Vagina (tissue), 2 donors: Measurements from ENCODE around the gene SUPV3L1. TPM values are rescaled to one million over a fixed set of nuclear protein-coding genes. Genes with fewer than 3 reads are reported as not detected.

Experiments
- DNase-seq, 2 donors: peaks; one replicate each; pipeline ENCODE4 v3.0.0-alpha.2; 2017; ENCODE audit errors: extremely low spot score in 2 of 2
- H3K27ac ChIP-seq: fragments of 200-600 bp; sonication (generic); one replicate; pipeline ENCODE4 v1.5.1; 2019
- H3K27me3 ChIP-seq: fragments of 200-600 bp; sonication (generic); one replicate; pipeline ENCODE4 v1.5.1; 2019
- H3K36me3 ChIP-seq, 2 donors: fragments of 200-600 bp; sonication (generic); one replicate each; pipeline ENCODE4 v1.5.1; 2017 to 2019
- H3K4me1 ChIP-seq: fragments of 200-600 bp; sonication (generic); one replicate; pipeline ENCODE4 v1.5.1; 2019
- H3K4me3 ChIP-seq, 2 donors: fragments of 200-600 bp; sonication (generic); 1 replicate in 1 of 2; 2 replicates in 1 of 2; pipeline ENCODE4 v1.5.1; 2016 to 2019
- H3K9me3 ChIP-seq: fragments of 200-600 bp; sonication (generic); one replicate; pipeline ENCODE4 v1.5.1; 2019
- POLR2A ChIP-seq, 2 donors: fragments of 450-650 bp; IDR thresholded peaks; one replicate each; pipeline ENCODE4 v1.6.1; 2017; ENCODE audit warnings: antibody characterized with exemption in 2 of 2, mild to moderate bottlenecking in 2 of 2, moderate library complexity in 2 of 2
- POLR2AphosphoS5 ChIP-seq, 2 donors: sonication (generic); formaldehyde crosslinking; IDR thresholded peaks; one replicate each; pipeline ENCODE4 v1.9.0; 2017; ENCODE audit warnings: antibody characterized with exemption in 2 of 2, mild to moderate bottlenecking in 2 of 2, low read depth in 1 of 2; ENCODE audit not compliant: insufficient read depth in 1 of 2
- intact Hi-C: fragments of 100-400 bp; cut with DNase I; formaldehyde crosslinking; loops from one replicate; pipeline ENCODE4 v1.15.1; 2023
- total RNA-seq: library from RNA; depleted of rRNA; stranded (reverse); fragments of >200 nt; gene quantifications from one replicate; pipeline ENCODE4 v1.2.3, GENCODE V29; 2016
- TF ChIP-seq, protein P1 (sequence below), 3 experiments: fragments of 450-650 bp in 2 of 3; fragments of 200-600 bp in 1 of 3; sonication (generic) in 1 of 3; IDR thresholded peaks; one replicate each; pipeline ENCODE4 v1.5.1; 2017 to 2019; ENCODE audit warnings: antibody characterized with exemption in 3 of 3, mild to moderate bottlenecking in 2 of 3, moderate library complexity in 2 of 3

Gene SUPV3L1
- total RNA-seq, 1 donor from 2014 or later, result 27.5 TPM

DNA sequence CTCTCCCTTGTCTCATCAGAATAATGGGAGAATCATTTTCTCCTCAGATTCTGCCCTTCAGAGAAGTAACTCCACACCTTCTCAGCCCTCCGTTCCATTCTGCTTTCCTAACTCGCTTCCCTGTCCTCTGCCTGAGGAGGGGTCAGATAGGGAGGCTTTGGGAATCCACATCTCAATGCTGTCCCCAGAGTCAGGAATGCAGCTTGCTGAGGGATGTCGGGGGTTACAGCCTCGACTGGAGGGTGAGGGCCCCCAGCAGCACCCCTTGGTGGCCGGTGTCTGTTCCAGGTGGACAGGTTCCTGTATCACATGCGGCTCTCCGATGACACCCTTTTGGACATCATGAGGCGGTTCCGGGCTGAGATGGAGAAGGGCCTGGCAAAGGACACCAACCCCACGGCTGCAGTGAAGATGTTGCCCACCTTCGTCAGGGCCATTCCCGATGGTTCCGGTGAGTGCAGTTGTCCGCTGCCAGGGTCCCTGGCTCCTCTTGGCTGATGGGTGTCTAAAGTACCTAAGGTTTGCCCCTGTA lies 47.0 kb downstream of the SUPV3L1 start:
- Histone ChIP-seq H3K4me1 (peaks cover 7% of the 10 kb centered on the region), H3K27me3 (no peaks in the 10 kb centered on the region), H3K27ac (no peak overlapping the region), H3K9me3 (no peaks in the 10 kb centered on the region), H3K36me3 (no peaks in the 10 kb centered on the region), H3K4me3 (no peak overlapping the region)
- no peak for TF ChIP-seq POLR2A (IDR thresholded peaks at IDR 0.05)
- TF ChIP-seq, protein P1, sequence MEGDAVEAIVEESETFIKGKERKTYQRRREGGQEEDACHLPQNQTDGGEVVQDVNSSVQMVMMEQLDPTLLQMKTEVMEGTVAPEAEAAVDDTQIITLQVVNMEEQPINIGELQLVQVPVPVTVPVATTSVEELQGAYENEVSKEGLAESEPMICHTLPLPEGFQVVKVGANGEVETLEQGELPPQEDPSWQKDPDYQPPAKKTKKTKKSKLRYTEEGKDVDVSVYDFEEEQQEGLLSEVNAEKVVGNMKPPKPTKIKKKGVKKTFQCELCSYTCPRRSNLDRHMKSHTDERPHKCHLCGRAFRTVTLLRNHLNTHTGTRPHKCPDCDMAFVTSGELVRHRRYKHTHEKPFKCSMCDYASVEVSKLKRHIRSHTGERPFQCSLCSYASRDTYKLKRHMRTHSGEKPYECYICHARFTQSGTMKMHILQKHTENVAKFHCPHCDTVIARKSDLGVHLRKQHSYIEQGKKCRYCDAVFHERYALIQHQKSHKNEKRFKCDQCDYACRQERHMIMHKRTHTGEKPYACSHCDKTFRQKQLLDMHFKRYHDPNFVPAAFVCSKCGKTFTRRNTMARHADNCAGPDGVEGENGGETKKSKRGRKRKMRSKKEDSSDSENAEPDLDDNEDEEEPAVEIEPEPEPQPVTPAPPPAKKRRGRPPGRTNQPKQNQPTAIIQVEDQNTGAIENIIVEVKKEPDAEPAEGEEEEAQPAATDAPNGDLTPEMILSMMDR (IDR thresholded peaks at IDR 0.05), result no peak
- no peak for TF ChIP-seq POLR2AphosphoS5 (IDR thresholded peaks at IDR 0.05; ENCODE audit: insufficient read depth in 1 of 2, low read depth in 1 of 2)
- DNase-seq, result no peak
- intact Hi-C loops, result no loop called here

DNA sequence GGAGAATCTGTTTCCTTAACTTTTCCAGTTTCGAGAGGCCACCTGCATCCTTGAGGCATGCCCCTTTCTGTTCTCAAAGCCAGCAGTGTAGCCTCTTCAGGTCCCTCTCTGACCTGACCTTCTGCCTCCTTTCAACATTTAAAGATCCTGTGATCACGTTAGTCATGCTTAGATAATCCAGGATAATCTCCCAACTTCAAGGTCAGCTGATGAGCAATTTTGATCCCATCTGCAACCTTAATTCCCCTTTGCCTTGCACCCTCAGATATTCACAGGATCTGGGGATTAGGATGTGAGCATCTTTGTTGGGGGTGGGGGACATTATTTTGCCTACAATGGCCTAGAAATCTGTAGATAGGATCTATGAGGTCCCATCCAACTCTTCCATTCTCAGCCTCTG lies 48.1 kb downstream of the SUPV3L1 start:
- DNase-seq, result no peak
- Histone ChIP-seq H3K9me3 (no peaks in the 10 kb centered on the region), H3K4me1 (peaks cover 6% of the 10 kb centered on the region), H3K27ac (no peak overlapping the region), H3K27me3 (no peaks in the 10 kb centered on the region), H3K36me3 (no peaks in the 10 kb centered on the region), H3K4me3 (no peak overlapping the region)
- intact Hi-C loops, result no loop called here
- TF ChIP-seq POLR2AphosphoS5 (IDR thresholded peaks at IDR 0.05; ENCODE audit: insufficient read depth in 1 of 2, low read depth in 1 of 2), result no peak
- TF ChIP-seq, protein P1 (IDR thresholded peaks at IDR 0.05), result no peak
- no peak for TF ChIP-seq POLR2A (IDR thresholded peaks at IDR 0.05)

DNA sequence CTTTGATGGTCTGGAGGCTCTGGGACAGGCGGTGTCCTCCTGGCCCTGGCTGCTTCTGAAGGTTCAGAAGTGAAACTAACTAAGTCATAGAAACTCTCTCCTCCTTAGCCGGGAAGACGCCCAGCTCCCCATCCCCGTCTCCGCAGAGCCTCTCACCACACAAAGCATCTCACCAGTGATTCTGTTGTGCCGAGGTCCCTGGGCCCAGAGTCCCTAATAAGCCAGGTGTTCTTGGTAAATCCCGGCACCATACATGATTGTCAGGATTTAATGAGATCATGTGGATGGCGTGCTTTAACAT lies 49.5 kb downstream of the SUPV3L1 start:
- Histone ChIP-seq H3K36me3 (no peaks in the 10 kb centered on the region), H3K27ac (no peak overlapping the region), H3K4me3 (no peak overlapping the region), H3K27me3 (no peaks in the 10 kb centered on the region), H3K9me3 (no peaks in the 10 kb centered on the region), H3K4me1 (peaks cover 6% of the 10 kb centered on the region)
- DNase-seq, result no peak
- TF ChIP-seq POLR2A (IDR thresholded peaks at IDR 0.05) (no peak), POLR2AphosphoS5 (IDR thresholded peaks at IDR 0.05; ENCODE audit: insufficient read depth in 1 of 2, low read depth in 1 of 2) (no peak)
- intact Hi-C loops, result no loop called here

DNA sequence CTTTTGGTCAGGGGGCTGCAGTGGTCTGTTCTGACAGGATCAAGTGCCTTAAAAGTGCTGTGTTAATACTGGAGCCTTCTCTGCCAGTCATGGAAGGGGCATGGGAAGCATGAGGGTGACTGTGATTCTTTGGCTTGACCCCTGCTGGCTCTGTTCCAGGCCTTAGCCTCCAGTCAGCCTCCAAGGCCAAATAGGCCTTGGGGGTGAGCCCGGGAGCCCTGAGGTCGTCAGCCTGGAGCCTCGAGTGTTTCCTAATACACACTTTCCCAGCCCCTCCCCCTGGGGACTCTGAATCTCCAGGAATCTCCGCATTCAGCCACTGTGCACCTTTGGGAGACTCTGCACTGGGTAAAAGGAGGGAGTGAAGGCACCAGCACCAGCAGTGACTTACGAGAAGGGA lies 50.1 kb downstream of the SUPV3L1 start:
- Histone ChIP-seq H3K4me3 (no peak overlapping the region), H3K27ac (no peak overlapping the region), H3K4me1 (peaks cover 6% of the 10 kb centered on the region), H3K36me3 (no peaks in the 10 kb centered on the region), H3K27me3 (no peaks in the 10 kb centered on the region), H3K9me3 (no peaks in the 10 kb centered on the region)
- TF ChIP-seq POLR2AphosphoS5 (IDR thresholded peaks at IDR 0.05; ENCODE audit: insufficient read depth in 1 of 2, low read depth in 1 of 2) (no peak), POLR2A (IDR thresholded peaks at IDR 0.05) (no peak)
- TF ChIP-seq, protein P1 (IDR thresholded peaks at IDR 0.05), result no peak
- intact Hi-C loops, result loop anchor here (10.0 kb wide), 1 partner anchor 275 kb away; no protein-coding TSS in a partner anchor
- no peak for DNase-seq

DNA sequence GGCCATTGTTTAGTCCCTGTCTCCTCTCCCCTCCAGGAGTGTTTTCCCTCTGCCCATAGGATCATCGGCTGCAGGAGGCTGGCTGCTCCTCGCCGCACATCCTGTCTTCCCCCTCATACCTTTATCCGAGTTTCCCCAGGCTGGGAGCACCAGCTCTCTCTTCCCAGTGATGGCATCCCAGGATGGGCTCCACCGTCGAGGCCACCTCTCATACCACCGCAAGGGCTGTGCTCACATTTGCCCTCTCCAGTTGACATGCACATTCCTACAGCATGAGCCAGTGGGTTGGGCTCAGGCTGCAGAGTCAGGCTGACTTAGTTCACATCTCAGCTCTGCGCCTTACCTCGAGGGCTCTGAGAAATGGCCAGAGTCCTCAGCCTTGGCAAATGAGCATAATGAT lies 52.2 kb downstream of the SUPV3L1 start:
- intact Hi-C loops, result loop anchor here (10.0 kb wide), 1 partner anchor 273 kb away; no protein-coding TSS in a partner anchor

More for the DNA sequence above, 52.2 kb downstream of the SUPV3L1 start:
- no peaks in the 10 kb centered on the region for H3K9me3 ChIP-seq
- H3K4me3 ChIP-seq, result no peak overlapping the region
- no peak overlapping the region for H3K27ac ChIP-seq
- H3K27me3 ChIP-seq, result no peaks in the 10 kb centered on the region
- TF ChIP-seq POLR2AphosphoS5 (IDR thresholded peaks at IDR 0.05; ENCODE audit: insufficient read depth in 1 of 2, low read depth in 1 of 2) (no peak), POLR2A (IDR thresholded peaks at IDR 0.05) (no peak)
- TF ChIP-seq, protein P1 (IDR thresholded peaks at IDR 0.05), result no peak
- no peak for DNase-seq
- peaks cover 6% of the 10 kb centered on the region for H3K4me1 ChIP-seq
- no peaks in the 10 kb centered on the region for H3K36me3 ChIP-seq
